ENCODE data around the gene ABAT.
"Not testable (repeated sequence)": the region's sequence is repeated elsewhere in the genome, so short reads cannot be mapped to it uniquely, and the experiment has no call there.

ABAT gene

GRCh38 chr16:8751481-8752311 is 77.3 kb downstream of the ABAT start:
- DNase-seq, result no peak

- no peak for DNase-seq
These were observed 78.3 kb downstream of the ABAT start for GRCh38 chr16:8752706-8753105.

GRCh38 chr16:8753416-8754054 is 79.1 kb downstream of the ABAT start:
- no peak for DNase-seq

GRCh38 chr16:8756755-8757154 is 82.3 kb downstream of the ABAT start:
- DNase-seq, result no peak

GRCh38 chr16:8758022-8758421 is 83.6 kb downstream of the ABAT start:
- DNase-seq, result no peak

GRCh38 chr16:8760021-8760420 is 85.6 kb downstream of the ABAT start:
- DNase-seq, result no peak

- DNase-seq, result no peak
These were observed 86.7 kb downstream of the ABAT start for GRCh38 chr16:8761078-8761477.

- no peak for DNase-seq
These were observed 87.8 kb downstream of the ABAT start for GRCh38 chr16:8762254-8762653.

- no peak for DNase-seq
These were observed 88.7 kb downstream of the ABAT start for GRCh38 chr16:8763083-8763482.

GRCh38 chr16:8763899-8764298 is 89.5 kb downstream of the ABAT start:
- no peak for DNase-seq

- DNase-seq, result no peak
These were observed 90.3 kb downstream of the ABAT start for GRCh38 chr16:8764525-8765250.

GRCh38 chr16:8767176-8767575 is 92.8 kb downstream of the ABAT start:
- DNase-seq, result no peak

GRCh38 chr16:8768283-8768682 is 93.9 kb downstream of the ABAT start:
- no peak for DNase-seq

- no peak for DNase-seq
These were observed 94.3 kb downstream of the ABAT start for GRCh38 chr16:8768692-8769091.

GRCh38 chr16:8773537-8773936 is 99.1 kb downstream of the ABAT start:
- no peak for DNase-seq

GRCh38 chr16:8774208-8774607 is 99.8 kb downstream of the ABAT start:
- DNase-seq, result no peak

GRCh38 chr16:8775359-8775758 is 100.9 kb downstream of the ABAT start:
- DNase-seq, result no peak

- DNase-seq, result no peak
These were observed 101.7 kb downstream of the ABAT start for GRCh38 chr16:8776129-8776584.

- no peak for DNase-seq
These were observed 102.8 kb downstream of the ABAT start for GRCh38 chr16:8777217-8777616.

- no peak for DNase-seq
These were observed 107.4 kb downstream of the ABAT start for GRCh38 chr16:8781797-8782196.

GRCh38 chr16:8782673-8783072 is 108.3 kb downstream of the ABAT start:
- no peak for DNase-seq

GRCh38 chr16:8785408-8785807 is 111.0 kb downstream of the ABAT start:
- DNase-seq, result no peak

GRCh38 chr16:8786316-8786715 is 111.9 kb downstream of the ABAT start:
- DNase-seq, result not testable (repeated sequence)
